Right kidney (tissue), 1 donor: Measurements from ENCODE around the gene COL23A1.
"Not testable (repeated sequence)": the region's sequence is repeated elsewhere in the genome, so short reads cannot be mapped to it uniquely, and the experiment has no call there.

ENCODE experiments used
- DNase-seq: peaks from one replicate; pipeline ENCODE4 v3.0.0-alpha.2; 2016

The COL23A1 gene

DNA sequence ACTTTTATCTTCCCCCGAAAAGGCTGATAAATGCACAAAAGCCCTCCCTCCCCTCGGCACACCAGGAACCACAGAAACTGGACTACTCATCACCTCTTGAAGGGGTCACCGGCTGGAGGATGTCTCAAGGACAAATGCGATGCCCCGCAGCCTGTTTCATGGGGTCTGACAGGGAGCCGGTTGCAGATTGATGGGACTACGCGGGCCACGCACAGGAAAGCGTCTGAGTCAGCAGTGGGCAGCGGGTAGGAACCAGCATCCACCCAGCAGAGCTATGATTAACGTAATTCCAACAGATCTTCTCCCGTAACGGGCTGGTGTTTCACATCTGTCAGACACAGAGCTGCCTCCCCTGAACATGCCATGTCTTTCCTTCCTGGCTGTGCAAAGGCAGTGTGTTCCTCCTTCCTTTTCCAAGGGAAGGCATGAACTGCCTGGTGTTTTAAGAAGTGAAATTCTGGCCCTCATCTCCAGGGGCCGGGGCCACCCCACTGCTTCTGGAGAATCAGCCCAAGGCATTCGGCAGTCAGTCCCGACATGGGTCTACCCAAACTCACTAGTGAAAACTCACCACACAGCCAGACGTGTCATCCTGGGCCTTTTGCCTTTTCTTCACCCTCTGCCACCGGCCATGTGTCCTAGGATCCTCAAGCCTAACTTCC lies 213.1 kb downstream of the COL23A1 start:
- no peak for DNase-seq

DNA sequence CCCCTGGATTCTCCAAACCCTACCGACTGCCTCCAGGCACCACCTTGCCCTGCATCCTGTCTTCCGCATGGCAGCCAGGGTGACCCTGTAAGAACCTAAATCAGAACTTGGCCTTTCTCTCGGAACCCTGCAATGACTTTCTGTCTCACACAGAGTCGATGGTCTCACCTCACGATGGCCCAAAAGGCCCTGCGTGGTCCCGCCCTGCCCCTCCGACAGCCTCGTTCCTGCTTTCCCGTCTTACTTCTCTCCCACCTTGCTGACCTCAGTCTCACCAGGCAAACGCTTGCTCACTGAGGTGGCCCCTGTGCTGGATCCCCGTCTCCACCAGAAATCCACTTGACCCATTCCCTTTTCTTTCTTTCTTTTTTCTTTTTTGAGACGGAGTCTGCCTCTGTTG lies 214.8 kb downstream of the COL23A1 start:
- DNase-seq: no peak

GRCh38 chr5:178373711-178374110 lies 216.5 kb downstream of the COL23A1 start:
- DNase-seq: no peak

GRCh38 chr5:178372142-178372571 lies 218.0 kb downstream of the COL23A1 start:
- DNase-seq: no peak

DNA sequence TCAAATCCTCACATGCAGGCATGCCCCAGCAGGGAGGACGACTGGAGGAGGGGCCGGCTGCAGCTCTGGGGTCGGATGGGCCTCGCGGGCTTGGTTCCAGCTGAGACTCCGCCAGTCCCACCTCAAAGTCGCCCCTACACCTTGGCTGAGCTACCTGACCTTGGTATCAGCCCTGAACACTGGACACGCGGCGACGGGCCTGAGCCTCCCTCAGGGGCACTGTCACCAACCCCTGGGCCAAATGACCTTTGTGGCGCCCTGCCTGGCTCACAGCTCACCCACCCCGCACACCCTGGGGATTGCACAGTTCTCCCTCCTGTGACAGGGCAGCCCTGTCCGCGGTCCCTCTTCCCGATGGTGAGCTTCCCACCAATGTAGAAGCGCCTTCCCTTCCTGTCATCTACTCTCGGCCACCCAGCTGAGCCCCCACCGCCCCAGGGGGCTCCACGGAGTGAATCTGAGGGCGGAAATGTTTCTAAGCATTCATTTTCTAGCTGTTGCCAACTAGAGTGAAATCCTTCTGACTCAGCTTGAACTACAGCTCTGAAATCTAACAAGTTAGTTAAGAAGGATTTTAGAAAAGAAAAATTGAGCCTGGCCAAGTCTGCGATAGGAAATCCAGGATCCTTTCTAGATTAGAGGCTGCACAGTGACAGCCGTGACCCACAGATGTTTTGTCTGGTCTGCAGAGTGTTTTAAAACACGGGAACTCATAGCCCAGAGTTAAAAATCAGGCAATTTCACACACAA lies 218.7 kb downstream of the COL23A1 start:
- DNase-seq: no peak

GRCh38 chr5:178370102-178370501 lies 220.1 kb downstream of the COL23A1 start:
- DNase-seq: no peak

GRCh38 chr5:178369469-178369868 lies 220.7 kb downstream of the COL23A1 start:
- not testable (repeated sequence) for DNase-seq

DNA sequence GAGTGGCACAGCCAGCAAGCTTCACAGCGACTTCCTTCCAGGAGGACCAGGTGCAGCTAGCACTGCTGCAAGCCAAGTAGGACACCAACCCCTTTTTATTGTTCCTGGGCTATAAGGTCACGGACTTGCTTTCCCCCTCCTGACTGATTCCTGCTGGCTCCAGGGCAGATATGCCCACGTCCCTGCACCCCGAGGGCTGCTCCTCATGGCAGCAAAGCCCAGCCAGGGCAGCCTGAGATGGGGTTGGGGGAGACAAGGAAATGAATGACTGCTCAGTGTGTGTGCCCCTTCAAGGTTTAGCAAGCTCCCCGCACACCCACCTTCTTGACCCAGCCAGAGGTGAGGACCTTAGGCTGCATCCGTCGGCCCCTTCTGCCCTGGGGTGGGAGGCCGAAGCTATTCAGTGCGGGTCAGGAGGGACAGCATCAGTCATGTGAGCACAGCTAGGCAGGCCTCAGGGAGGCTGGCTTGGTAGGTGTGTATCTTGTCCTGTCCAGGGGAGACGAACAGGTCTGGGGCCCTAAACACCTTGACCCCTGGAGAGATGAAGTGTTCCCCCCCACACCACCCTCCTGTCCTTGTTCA lies 221.4 kb downstream of the COL23A1 start:
- no peak for DNase-seq

DNA sequence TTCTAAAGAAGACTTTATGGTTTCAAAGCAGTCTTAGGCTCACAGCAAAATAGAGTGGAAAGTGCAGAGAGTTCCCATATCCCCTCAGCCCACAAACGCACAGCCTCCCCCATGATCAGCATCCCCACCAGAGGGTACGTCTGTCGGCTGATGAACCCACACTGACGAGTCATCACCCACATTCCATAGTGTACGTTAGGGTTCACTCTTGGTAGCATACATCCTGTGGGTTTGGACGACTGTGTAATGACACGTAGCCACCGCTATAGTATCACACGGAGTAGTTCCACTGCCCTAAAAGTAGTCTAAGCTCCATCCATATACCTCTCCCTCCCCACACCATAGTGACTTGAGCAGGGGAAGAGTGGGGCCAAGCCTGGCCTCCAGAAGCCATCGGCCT lies 221.9 kb downstream of the COL23A1 start:
- no peak for DNase-seq

GRCh38 chr5:178367736-178368120 lies 222.5 kb downstream of the COL23A1 start:
- no peak for DNase-seq

DNA sequence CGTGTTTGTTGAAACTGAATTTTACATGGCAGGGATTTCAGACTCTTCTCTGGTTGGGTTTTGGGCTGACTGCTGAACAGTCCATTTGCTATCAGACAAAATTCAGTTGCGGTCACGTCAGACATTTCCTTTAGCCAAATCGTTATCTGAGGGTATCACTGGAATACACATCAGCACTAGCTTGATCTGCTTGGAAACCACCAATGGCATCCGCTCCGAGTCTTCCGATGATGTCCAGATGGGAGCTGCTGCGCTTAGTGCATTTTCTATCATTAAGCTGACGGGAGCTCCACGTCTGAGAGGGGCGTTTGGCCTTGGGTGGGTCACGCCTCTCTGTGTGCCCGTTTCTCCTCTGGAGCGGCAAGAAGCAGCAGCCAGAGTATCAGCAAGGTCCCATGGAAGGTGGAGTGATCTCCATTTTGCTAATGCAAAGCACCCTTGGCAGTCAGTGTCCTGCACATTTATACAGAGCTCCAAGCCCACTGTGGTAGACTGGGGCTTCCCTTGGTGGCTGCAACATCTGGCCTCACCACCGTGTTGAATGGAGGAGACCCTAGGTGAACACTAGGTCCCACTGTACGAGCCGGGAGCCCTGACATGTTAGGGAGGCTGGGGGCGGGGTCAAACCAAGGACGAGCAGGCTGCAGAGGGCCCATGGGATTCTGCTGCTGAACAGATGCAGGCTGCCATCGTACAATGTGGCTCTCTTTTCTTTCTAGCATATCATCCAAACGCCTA lies 223.0 kb downstream of the COL23A1 start:
- no peak for DNase-seq

GRCh38 chr5:178365501-178366440 lies 224.4 kb downstream of the COL23A1 start:
- DNase-seq: no peak

- no peak for DNase-seq
Observed at GRCh38 chr5:178364326-178364675, 225.9 kb downstream of the COL23A1 start.

GRCh38 chr5:178363501-178364325 lies 226.5 kb downstream of the COL23A1 start:
- DNase-seq: no peak

DNA sequence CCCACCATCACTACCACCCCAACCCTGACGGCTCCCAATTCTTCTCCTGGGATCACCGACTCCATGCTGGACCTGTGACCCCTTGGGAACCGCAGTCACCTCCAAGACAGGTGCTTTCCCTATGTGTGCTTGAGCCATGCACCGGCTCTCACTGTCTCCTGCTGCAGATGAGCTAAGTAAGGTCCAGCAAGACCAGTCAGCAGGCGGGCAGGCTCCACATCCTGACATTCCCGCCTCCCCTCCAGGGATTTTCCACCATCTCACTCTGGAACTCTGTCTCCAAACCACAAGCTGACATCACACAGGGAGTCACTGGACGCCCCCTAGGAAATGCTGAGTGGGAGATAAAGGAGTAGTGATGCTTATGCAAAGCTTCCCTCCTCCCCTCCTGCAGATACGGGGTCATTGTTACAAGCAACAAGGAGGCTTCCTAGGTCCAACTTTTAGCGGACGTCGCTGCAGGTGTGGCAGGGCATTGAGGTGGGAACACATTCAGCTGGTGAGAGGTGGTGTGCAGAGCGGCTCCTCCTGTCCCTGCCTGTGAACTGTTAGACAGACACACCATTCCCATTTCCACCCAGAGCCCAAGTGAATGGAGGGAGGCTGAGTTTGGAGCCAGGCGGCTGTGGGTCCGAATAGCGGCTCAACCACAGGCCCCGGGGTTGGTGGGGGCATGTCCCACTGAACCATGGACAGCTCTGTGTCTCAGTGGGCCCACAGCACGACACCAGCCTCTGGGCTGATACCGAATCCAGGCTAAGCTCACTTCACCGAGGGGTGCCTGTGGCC lies 228.3 kb downstream of the COL23A1 start:
- no peak for DNase-seq

- DNase-seq: no peak
Observed at GRCh38 chr5:178360926-178361235, 229.3 kb downstream of the COL23A1 start.

- no peak for DNase-seq
Observed at GRCh38 chr5:178360222-178360925, 229.8 kb downstream of the COL23A1 start.

DNA sequence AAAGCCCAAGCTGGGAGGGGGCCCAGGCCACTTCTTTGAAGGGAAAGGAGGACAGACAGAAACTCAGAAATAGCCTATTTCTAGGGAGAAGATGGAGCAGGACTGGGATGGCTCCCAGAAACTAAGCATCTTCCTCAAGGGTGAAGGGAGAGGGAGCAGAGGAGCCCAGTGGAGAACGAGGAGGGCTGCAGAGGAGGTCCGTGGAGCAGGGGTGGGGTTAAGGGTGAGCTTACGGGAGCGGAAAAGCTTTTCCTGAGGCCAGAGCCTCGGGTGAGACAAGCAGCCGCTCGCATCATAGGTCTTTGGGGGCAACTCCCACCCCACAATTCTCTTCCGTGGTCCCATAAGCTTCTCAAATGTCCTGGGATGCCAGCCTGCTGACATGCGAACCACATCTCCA lies 230.5 kb downstream of the COL23A1 start:
- DNase-seq: no peak

GRCh38 chr5:178357678-178358077 lies 232.5 kb downstream of the COL23A1 start:
- no peak for DNase-seq

GRCh38 chr5:178357121-178357521 lies 233.1 kb downstream of the COL23A1 start:
- DNase-seq: no peak
